NCI-H1930 (cell line): ENCODE results near the gene APOD.
A peak's percentile ranks its signal among the peaks of the same experiment; 100 is the strongest.

ENCODE experiments used
- DNase-seq, 2 experiments: peaks; one replicate each; lab custom pipeline; 2025; lab: John Stamatoyannopoulos, UW

Gene APOD

DNA sequence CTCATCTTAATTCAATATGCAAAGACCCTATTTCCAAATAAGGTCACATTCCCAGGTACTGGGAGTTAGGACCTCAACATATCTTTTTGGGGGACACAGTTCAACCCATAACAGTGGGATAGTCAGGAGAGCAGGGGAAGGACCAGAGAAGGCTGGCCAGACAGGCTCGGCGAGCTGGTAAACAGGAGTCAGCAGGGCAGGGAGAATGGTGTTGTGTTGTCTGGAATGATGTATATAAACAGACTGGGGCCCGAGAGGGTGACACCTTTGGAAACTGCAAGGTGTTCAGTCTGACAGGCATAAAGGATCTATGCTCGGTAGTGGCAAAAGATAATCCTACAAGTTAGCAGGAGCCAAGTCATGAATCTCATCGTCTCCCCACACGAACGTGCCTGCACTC, 30.5 kb downstream of the APOD start:
- no peak for DNase-seq

DNA sequence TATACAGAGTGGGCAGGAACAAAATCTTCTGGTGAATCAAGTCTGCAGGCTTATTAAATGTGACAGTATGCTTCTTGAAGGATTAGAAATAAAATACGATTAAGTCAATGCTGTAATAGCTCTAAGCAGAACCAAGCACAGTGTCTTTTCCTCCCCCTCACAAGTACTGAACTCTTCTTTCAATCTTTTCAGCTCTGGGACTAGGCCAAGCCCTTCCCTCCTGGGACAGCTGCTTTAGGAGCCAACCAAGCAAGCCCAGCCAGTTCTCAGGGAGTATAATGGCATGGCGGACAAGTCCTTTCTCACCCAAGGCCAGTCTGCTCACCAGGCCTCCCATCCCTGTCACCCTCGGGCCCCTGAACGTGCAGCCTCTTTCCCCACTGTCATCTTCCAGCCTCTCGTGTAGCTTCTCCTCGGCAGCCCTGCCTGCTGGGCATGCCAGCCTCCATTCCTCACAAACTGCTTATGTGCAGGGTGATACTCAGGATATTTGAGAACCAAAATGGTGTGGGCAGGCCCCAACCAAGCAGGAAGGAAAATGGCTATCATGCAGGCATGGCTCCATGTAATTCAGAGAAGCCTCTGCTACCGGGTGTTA, 32.3 kb downstream of the APOD start:
- no peak for DNase-seq

DNA sequence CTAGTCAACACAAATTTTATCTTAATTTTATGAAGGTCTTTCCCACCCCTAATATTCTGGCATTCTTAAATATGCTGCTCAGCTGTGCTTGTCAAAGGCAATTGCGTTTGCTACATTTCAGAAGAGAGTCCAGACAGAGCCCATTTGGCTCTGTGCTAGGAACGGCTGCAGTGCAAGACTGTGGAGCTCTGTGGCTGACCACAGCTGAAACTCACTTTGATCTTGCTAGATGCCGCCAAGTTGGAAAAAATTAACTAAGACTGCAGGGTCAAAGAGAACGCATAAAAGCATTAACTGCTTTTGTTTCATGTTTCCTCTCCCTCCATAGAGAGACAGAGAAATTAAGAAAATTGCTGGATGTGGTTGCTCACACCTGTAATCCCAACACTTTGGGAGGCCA, 33.0 kb downstream of the APOD start:
- DNase-seq, result no peak

DNA sequence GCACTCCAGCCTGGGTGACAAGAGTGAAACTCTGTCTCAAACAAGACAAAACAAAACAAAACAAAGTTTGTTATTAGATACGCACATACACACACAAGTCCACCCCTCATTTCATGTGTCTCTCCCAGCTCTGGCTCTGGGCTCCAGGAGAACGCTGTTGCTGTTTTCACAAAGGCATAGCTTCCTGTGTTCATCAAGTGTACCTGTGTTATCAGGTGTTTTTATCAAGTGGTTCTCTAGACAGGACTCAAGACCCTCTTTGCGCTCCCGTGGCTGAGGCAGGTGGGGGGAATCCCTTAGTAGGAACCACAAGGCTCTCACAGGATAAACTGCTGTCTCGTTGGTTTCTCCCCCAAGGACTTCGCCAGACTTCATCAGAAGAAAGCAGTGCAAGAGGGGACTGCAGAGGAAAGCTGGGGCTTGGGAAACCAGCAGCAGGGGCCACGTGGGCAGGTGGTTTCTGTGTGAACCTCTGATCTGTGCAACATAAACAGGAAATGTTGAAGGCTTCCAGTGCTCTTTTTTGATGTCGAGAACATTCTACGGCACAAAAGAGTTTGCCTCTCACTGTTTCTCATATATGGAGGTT, 33.7 kb downstream of the APOD start:
- no peak for DNase-seq

DNA sequence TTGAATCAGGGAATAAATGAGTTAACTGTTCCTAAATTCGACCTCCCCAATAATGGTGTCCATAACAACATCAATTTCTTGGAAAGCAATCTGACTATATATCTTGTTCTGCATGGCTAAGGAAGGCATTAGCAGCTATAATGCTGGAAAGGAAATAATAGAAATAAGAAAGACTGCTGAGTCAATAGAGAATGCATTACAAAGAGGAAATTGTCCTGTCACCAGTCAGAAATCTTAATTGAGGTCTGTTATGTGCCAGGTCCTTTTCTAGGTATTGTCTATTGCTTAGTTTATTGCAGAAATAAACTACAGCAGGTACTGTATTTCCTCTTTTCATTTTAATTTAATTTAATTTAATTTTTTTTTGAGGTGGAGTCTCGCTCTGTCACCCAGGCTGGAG, 34.8 kb downstream of the APOD start:
- no peak for DNase-seq

DNA sequence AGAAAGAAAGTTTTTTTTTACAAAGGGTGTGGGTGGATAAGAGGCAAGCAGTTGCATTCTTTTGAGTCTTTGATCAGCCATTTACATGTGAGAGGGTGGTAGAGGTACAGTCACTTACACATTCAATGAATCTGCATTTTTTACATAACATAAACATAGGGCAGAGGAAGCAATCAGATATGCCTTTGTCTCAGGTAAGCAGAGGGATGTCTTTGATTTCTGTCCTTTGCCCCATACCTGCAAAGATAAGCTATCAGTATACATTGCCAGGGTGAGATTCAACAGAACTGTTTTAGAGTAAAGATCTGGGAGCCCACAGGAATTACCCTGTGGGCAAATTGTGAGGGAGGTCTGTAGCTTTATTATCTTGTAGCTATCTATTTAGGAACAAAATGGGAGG, 35.2 kb downstream of the APOD start:
- no peak for DNase-seq

DNA sequence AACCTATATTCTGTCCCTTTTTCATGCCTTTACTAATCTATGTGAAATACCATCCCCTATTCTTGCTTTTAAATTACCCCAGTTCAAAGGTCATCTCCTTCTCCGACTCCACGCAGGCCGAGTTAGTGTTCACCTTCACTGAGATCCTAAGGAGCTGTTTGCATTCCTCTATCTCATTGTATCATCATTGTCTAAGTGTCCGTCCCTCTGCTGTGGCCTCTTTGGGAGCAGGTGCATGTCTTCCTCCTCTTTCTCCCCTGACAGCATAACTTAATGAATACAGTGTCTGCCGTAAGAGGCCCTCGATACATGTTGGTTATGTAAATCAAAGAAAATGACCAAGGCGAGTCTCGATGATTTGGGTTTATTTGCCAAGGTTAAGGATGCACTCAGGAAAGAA, 35.7 kb downstream of the APOD start:
- no peak for DNase-seq

DNA sequence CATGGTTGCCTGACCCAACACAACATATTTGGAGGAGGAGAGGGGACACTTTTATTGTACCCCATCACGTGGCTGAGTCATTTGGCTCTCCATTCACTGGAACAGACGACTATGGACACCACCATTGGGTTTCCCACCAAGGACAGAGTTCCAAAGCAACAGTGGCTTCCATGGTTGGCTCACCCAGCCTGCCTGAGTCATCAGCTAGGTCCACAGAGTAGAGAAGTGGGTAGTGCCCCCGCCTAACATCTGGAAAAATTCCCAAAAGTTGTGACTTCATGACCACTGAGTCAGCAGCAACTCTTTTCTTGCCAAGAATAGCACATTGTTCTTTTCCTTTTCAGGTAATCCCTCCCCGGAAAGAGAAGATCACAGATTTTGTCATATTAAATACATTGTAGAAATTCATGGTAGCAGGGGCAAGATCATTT, 37.6 kb downstream of the APOD start:
- no peak for DNase-seq

DNA sequence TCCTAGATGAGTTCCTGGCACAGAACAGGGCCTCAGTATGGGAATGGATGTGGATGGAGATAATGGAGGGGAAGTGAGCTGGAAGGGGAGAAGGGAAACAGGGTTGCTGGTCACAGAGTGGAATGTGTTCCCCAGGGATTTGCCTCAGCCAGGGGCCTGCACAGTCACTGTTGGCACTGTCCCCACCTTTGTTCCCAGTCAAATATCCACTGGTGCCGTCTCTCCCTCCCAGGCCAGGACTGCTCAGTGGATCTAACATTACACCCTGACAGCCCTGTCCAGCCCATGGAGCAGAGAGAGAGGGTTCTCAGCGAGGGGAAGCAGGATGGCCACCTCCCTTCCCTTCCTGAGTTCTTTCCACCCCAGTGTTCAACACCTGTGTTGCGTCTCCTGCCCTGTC, 39.1 kb downstream of the APOD start:
- DNase-seq, result no peak

DNA sequence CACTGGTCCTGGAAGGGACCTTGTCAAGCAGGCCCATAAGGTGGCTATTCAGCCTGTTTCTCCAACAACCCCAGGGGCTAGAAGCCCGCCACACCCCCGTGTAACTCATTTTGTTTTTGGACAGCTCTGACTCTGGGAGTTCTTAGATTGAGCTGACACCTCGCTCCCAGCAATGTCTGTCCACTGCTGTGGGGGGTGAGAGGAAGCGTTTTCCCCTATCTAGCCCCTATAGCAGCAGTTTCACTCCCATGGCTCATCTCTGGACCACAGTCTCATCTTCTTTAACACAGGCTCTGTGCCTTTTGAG, 39.6 kb downstream of the APOD start:
- no peak for DNase-seq

DNA sequence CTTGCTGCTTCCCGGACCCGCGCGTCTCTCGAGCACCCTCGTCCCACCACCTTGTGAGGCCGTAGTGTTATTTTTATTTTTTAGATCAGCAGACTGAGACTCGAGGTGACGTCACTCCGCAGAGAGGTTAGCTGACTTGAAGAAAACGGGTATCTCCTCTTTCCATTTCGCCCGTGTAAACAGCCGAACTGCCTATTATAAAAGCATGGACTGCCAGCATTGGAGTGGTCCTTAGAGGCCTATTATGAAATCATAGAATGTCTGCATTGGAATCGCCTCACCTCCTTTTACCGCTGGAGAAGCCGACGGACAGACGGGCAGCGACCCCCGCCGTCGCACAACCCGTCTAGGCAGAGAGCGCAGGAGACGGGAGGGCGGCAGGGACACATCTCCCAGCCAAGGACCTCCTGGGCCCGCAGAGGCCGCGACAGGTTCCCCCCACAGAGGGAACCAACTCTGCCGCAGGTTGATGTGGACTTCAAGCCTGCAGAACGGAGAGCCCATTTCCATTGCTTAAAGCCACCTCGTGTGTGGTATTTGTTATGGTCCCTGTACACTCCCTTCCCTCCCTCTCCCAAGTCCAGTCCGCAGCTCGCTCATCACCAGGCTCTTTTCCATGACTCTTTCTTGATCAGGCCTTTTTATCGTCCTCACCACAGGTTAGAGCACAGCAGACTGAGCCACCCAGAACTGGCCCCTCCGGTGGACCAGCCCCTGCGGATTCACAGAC, 40.1 kb downstream of the APOD start:
- no peak for DNase-seq

DNA sequence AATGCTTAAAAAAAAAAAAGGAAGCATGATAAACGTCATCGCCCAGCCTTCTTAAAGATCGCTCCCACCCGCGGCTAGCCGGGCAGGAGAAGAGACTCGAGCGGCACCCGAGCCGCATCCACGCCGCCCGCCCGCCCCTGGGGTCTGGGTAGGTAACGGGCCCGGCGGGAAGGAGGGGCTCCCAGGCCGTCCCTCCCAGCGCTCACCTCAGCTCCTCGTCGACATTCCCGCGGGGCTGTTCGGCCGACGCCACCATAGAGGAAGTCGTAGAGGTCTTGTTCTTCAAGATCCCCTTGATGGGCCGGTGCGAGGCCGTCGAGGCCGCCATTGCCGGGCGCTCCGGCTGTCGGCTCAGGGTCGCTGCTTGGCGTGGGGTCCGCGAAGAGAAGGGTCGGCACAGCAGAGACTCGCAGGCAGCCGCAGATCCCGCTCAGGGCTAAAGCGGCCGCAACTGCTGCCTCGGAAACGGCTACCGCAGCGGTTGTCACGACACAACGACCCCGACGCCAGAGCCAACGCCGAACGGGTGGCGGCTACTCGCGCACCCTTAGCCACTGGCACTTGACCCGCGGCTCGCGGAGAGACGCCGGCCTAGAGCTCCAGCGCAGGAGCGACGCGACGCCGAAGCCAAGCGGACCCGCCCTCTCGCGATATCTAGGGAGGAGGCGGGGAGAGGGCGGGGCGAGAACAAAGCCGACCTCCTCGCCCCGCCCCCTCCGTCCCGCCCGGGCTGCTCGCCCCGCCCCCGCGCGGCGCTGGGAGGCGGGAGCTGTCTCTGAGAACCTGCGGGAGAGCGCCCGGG, 40.8 kb downstream of the APOD start, which contains the start of gene PPP1R2:
Gene PPP1R2 (minus strand): TSS at position 628 of the 802 bp plus-strand sequence. CDS start 300 bp downstream, at position 328.
- DNase-seq, result peak; percentile 79 to 89

DNA sequence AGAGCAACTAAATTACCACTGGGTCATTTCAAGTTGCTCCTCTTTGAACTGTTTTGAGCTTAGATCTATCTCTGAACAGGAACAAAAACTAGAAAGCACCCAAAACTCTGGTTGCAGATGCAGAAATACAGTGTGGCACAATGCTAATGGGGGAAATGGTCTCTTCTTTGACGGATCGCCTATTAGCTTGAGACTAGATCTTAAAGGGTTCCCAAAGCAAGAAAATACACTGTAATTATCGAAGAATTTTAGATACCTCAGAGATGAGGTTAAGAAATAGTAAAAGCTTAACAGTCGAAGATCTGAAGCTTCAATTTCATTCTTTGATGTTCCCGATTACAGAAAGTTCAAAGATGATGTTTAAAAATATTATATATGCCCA, 41.4 kb downstream of the APOD start:
- DNase-seq, result no peak

DNA sequence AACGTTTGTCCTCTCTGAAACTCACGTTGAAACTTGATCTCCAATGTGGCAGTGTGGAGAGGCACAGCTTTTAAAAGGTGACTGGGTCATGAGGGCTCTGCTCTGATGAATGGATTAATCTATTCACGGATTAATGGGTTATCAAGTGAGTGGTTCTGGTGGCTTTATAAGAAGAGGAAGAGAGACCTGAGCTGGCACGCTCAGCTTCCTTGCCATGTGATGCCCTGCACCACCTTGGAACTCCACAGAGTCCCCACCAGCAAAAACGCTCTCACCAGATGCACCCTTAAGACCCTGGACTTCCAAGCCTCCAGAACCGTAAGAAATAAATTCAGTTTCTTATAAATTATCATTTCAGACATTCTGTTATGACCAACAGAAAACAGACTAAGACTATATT, 43.2 kb downstream of the APOD start:
- DNase-seq, result no peak

DNA sequence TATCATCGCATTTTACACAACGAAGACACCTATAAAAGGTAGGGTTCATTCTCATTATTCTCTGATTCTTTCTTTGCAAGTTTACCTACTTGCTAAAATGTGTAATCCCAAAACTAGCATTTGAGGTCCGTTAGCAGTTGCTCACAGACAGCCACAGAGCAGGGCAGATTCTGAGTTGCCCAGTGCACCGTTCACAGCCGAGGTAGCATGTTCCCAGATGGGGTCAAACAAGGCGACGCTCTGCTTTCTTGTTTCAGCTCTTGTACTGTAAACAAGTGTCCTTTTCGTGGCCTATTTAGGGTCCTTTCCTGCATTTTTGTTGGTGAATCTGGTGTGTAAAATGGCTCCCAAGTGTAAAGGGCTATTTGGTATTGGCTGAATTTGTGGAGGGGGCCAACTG, 43.7 kb downstream of the APOD start:
- no peak for DNase-seq

DNA sequence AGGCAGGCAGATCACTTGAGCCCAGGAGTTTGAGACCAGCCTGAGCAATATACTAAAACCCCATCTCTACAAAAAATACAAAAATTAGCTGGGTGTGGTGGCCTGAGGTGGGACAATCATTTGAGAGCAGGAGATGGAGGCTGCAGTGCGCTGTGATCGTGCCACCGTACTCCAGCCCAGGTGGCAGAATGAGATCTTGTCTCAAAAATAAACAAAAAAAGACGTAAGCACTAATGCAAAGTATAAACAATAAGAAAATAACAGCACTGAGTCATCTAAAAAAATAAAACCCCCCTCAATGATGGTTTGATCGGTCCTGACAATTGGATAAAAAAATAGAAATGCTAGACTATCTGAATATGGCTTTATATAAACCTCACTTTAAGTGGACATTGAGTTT, 44.3 kb downstream of the APOD start:
- no peak for DNase-seq

DNA sequence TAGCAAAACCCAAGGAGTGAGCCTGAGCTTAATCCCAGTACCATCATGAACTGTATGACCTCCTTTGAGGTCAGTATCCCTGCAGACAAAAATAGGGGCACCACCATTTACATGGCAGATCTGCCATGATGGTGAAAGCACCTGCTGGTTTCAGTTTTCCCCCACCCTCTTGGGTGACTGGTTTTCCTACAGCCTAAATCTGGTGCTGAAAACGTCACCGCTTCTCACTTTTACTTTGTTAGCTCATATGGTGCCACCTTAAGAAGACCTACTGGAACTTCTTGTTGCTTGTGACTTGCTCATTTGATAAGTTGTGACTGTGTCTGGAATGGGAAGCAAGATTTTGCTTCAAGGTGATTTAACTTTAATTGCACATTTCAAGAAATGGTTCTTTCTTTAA, 45.7 kb downstream of the APOD start:
- no peak for DNase-seq

DNA sequence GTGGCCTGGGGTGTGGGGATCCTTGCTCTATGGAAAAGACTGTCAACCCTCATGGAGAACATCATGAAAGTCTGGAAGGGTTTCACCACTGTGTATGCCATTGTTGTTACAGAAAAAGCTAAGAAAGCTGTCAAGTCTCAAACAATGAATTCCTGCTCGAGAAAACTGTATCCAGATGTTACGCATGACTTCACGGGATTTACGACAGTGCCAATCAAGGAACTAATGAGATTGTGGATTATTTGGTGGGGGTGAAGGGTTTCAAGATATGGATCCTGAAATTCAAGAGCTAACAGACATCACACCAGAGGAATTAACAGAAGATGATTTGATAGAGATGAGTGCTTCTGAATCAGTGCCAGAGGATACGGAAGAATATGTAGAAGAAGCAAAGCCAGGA, 48.4 kb downstream of the APOD start:
- DNase-seq, result no peak

DNA sequence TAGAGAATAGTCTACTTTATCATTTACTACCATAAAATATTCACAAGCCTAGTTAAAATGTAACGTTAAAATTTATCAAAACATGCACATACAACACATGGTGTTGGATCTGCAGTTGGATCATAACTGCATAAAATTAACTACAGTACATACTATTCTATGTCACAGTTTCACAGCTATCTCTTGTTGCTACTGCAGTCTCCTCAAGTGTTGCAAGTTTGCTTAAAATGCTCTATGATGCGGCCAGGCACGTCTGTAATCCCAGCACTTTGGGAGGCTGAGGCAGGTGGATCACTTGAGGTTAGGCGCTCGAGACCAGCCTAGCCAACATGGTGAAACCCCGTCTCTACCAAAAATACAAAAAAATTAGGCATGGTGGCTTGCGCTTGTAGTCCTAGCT, 50.9 kb downstream of the APOD start:
- DNase-seq, result no peak

DNA sequence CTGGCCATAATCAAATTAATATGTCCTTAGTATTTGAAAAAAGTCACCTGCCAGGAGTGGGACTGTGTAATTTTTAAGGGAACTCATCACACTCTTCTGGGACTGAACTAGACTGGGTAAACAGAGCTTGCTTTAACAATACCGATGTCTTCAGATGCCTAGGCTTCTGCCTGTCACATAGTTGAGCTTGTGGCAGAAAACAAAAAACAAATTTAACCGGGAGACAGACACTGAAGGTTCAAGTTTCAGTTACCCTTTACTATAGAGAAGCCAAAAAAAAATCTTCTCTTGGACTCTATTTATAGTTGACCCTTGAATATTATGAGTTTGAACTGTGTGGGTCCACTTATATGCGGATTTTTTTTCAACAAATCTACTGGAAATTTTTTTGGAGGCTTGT, 51.4 kb downstream of the APOD start:
- DNase-seq, result no peak

DNA sequence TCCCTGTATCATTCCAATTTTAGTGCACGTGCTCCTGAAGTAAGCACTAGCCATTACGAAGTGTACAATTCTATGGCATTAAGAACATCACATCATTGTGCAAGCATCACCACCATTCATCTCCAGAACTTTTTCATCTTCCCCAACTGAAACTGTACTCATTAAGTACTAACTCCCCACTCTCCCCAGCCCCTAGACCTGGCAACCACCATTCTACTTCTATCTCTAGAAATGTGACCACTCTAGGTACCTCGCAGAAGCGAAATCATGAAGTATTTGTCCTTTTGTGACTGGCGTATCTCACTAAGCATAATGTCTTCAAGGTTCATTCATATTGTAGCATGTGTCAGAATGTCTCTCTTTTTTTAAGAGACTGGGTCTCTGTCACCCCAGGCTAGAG, 52.1 kb downstream of the APOD start:
- DNase-seq, result no peak

DNA sequence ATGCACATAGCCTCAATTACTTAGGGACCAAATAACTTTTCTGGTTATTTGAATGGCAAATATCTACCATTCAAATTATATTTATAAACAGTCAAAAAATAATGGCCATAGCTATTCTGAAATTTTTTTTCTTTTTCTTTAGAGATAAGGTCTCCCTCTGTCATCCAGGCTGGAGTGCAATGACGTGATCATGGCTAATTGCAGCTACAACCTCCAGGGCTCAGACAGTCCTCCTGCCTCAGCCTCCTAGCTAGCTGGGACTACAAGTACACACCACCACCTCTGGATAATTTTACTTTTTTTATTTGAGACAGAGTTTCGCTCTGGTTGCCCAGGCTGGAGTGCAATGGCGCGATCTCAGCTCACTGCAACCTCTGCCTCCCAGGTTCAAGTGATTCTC, 57.2 kb downstream of the APOD start:
- DNase-seq, result no peak
